HG02970 (cell line): ENCODE results near the gene ZNF410.

Experiments
- ATAC-seq: cut with Tn5 transposase; IDR thresholded peaks from one replicate; pipeline ENCODE4 v1.9.1; 2021; ENCODE audit warnings: mild to moderate bottlenecking, moderate library complexity, moderate number of reproducible peaks; ENCODE audit not compliant: unreplicated experiment, low FRiP score

ZNF410 gene

GRCh38 chr14:73945159-73945670 is 58.6 kb downstream of the ZNF410 start:
- no peak for ATAC-seq

GRCh38 chr14:73949752-73950734 is 63.4 kb downstream of the ZNF410 start, which contains the start of the genes COQ6 and FAM161B:
Gene COQ6 (plus strand): TSS chr14:73950302. CDS start chr14:73950333, 31 bp downstream.
Gene FAM161B (minus strand): TSS chr14:73950094. CDS start chr14:73950026, 68 bp downstream.
- peak; percentile 87 for ATAC-seq

- ATAC-seq: no peak
These were observed 67.1 kb downstream of the ZNF410 start for GRCh38 chr14:73953731-73954130.

- no peak for ATAC-seq
These were observed 69.0 kb downstream of the ZNF410 start for GRCh38 chr14:73955674-73956073.

GRCh38 chr14:73958591-73958990 is 71.9 kb downstream of the ZNF410 start:
- ATAC-seq: no peak

GRCh38 chr14:73961192-73961591 is 74.5 kb downstream of the ZNF410 start:
- ATAC-seq: no peak

GRCh38 chr14:73965216-73965615 is 78.6 kb downstream of the ZNF410 start:
- ATAC-seq: no peak

- ATAC-seq: no peak
These were observed 82.2 kb downstream of the ZNF410 start for GRCh38 chr14:73968885-73969284.

- no peak for ATAC-seq
These were observed 86.8 kb downstream of the ZNF410 start for GRCh38 chr14:73973497-73973896.

- no peak for ATAC-seq
These were observed 89.5 kb downstream of the ZNF410 start for GRCh38 chr14:73976125-73976524.

GRCh38 chr14:73977896-73978295 is 91.2 kb downstream of the ZNF410 start:
- ATAC-seq: no peak
